A172 (cell line): ENCODE results near the gene TMEM187. TPM values are rescaled to one million over a fixed set of nuclear protein-coding genes. Genes with fewer than 3 reads are reported as not detected.

Source experiments
- DNase-seq: peaks from one replicate; pipeline ENCODE4 v3.0.0-alpha.2; 2015; ENCODE audit warnings: low spot score
- total RNA-seq: library from RNA; depleted of rRNA; stranded (reverse); fragments of >200 nt; shearing (Covaris generic); gene quantifications from 2 replicates; pipeline ENCODE4 v1.2.3, GENCODE V29; 2014

Gene TMEM187
- total RNA-seq, 1 experiment from 2014 or later, result 9.6 TPM

GRCh38 chrX:154000051-154000450 lies 27.5 kb downstream of the TMEM187 start:
- no peak for DNase-seq

GRCh38 chrX:154002215-154002719 lies 29.7 kb downstream of the TMEM187 start:
- DNase-seq, result peak; percentile 92

GRCh38 chrX:154004315-154004714 lies 31.8 kb downstream of the TMEM187 start:
- no peak for DNase-seq

GRCh38 chrX:154006947-154007346 lies 34.4 kb downstream of the TMEM187 start:
- no peak for DNase-seq

GRCh38 chrX:154008521-154008920 lies 36.0 kb downstream of the TMEM187 start:
- no peak for DNase-seq

- DNase-seq, result no peak
These were observed 38.0 kb downstream of the TMEM187 start for GRCh38 chrX:154010330-154011087.

- no peak for DNase-seq
These were observed 39.1 kb downstream of the TMEM187 start for GRCh38 chrX:154011376-154012335.

- peak; percentile 10 for DNase-seq
These were observed 39.9 kb downstream of the TMEM187 start for GRCh38 chrX:154012336-154012991.

GRCh38 chrX:154013001-154013421 lies 40.5 kb downstream of the TMEM187 start:
- DNase-seq, result no peak

- DNase-seq, result peak; percentile 40
These were observed 41.2 kb downstream of the TMEM187 start for GRCh38 chrX:154013614-154014360.

- no peak for DNase-seq
These were observed 42.2 kb downstream of the TMEM187 start for GRCh38 chrX:154014429-154015380.

GRCh38 chrX:154015581-154016264 lies 43.2 kb downstream of the TMEM187 start:
- no peak for DNase-seq

- DNase-seq, result no peak
These were observed 44.0 kb downstream of the TMEM187 start for GRCh38 chrX:154016366-154017076.

GRCh38 chrX:154017766-154018517 lies 45.4 kb downstream of the TMEM187 start:
- no peak for DNase-seq

GRCh38 chrX:154018518-154019060 lies 46.0 kb downstream of the TMEM187 start:
- DNase-seq, result no peak

- DNase-seq, result no peak
These were observed 46.6 kb downstream of the TMEM187 start for GRCh38 chrX:154019061-154019621.
